ENCODE results near the gene S100A1. TPM values are rescaled to one million over a fixed set of nuclear protein-coding genes. Genes with fewer than 3 reads are reported as not detected.
"Not testable (repeated sequence)": the region's sequence is repeated elsewhere in the genome, so short reads cannot be mapped to it uniquely, and the experiment has no call there.

Gene S100A1
- total RNA-seq = not detected

- POLR2A ChIA-PET = no interaction called here
- CTCF ChIA-PET = interaction anchor here (1.2 to 1.3 kb wide), 2 partner anchors 10 to 118 kb away, joined by 3 to 4 read pairs; no protein-coding TSS in a partner anchor
These were observed at the start of gene S100A1 for GRCh38 chr1:153627715-153628626. Gene S100A1, plus strand, starts transcription at chr1:153628434. Its CDS starts 2,088 bp downstream, at chr1:153630522.

- CTCF ChIA-PET = no interaction called here
- POLR2A ChIA-PET = interaction anchor here (0.6 kb wide), 1 partner anchor 56 kb away, joined by 3 read pairs; the partner anchor contains the start of gene CHTOP
These were observed 49.7 kb upstream of the S100A1 start for GRCh38 chr1:153578490-153578889.

- ChIA-PET CTCF (no interaction called here), POLR2A (no interaction called here)
These were observed 49.3 kb upstream of the S100A1 start for GRCh38 chr1:153578936-153579335.

- POLR2A ChIA-PET, CTCF ChIA-PET: not testable (repeated sequence)
These were observed 45.4 kb upstream of the S100A1 start for GRCh38 chr1:153582836-153583235.

GRCh38 chr1:153583514-153583913, 44.7 kb upstream of the S100A1 start:
- POLR2A ChIA-PET, CTCF ChIA-PET: not testable (repeated sequence)

- CTCF ChIA-PET = no interaction called here
- POLR2A ChIA-PET = no interaction called here
These were observed 44.3 kb upstream of the S100A1 start for GRCh38 chr1:153583976-153584375.

GRCh38 chr1:153585006-153585405, 43.2 kb upstream of the S100A1 start:
- POLR2A ChIA-PET = no interaction called here
- CTCF ChIA-PET = no interaction called here

GRCh38 chr1:153586347-153586746, 41.9 kb upstream of the S100A1 start:
- POLR2A ChIA-PET = no interaction called here
- CTCF ChIA-PET = interaction anchor here (0.6 kb wide), 1 partner anchor 384 kb away, joined by 6 read pairs; no protein-coding TSS in a partner anchor

GRCh38 chr1:153587314-153587713, 40.9 kb upstream of the S100A1 start:
- ChIA-PET CTCF (no interaction called here), POLR2A (no interaction called here)

GRCh38 chr1:153588033-153588432, 40.2 kb upstream of the S100A1 start:
- POLR2A ChIA-PET = interaction anchor here (0.7 kb wide), 1 partner anchor 16 kb away, joined by 3 read pairs; no protein-coding TSS in a partner anchor
- CTCF ChIA-PET = interaction anchor here (0.7 kb wide), 2 partner anchors 72 to 1399 kb away, joined by 3 read pairs; no protein-coding TSS in a partner anchor

- ChIA-PET CTCF (interaction anchor here (0.7 kb wide), 2 partner anchors 72 to 1400 kb away, joined by 3 read pairs; no protein-coding TSS in a partner anchor), POLR2A (interaction anchor here (0.7 kb wide), 1 partner anchor 16 kb away, joined by 3 read pairs; no protein-coding TSS in a partner anchor)
These were observed 39.8 kb upstream of the S100A1 start for GRCh38 chr1:153588482-153588881.

GRCh38 chr1:153592748-153593147, 35.5 kb upstream of the S100A1 start:
- ChIA-PET POLR2A (interaction anchor here (0.5 kb wide), 1 partner anchor 28 kb away, joined by 3 read pairs; no protein-coding TSS in a partner anchor), CTCF (no interaction called here)

- ChIA-PET POLR2A (no interaction called here), CTCF (interaction anchor here (0.6 to 1.8 kb wide), 2 partner anchors 43 to 86 kb away, joined by 3 to 5 read pairs; no protein-coding TSS in a partner anchor)
These were observed 31.0 kb upstream of the S100A1 start for GRCh38 chr1:153597206-153597605.

GRCh38 chr1:153598309-153599172, 29.7 kb upstream of the S100A1 start:
- ChIA-PET CTCF (interaction anchor here (1.8 kb wide), 1 partner anchor 88 kb away, joined by 5 read pairs; no protein-coding TSS in a partner anchor), POLR2A (interaction anchor here (0.6 kb wide), 1 partner anchor 137 kb away, joined by 4 read pairs; no protein-coding TSS in a partner anchor)

- ChIA-PET POLR2A (no interaction called here), CTCF (interaction anchor here (0.6 kb wide), 1 partner anchor 95 kb away, joined by 3 read pairs; no protein-coding TSS in a partner anchor)
These were observed 28.4 kb upstream of the S100A1 start for GRCh38 chr1:153599847-153600246.

GRCh38 chr1:153602749-153603148, 25.5 kb upstream of the S100A1 start:
- ChIA-PET POLR2A (no interaction called here), CTCF (no interaction called here)

GRCh38 chr1:153606194-153606593, 22.0 kb upstream of the S100A1 start:
- CTCF ChIA-PET = interaction anchor here (0.7 kb wide), 1 partner anchor 34 kb away, joined by 4 read pairs; no protein-coding TSS in a partner anchor
- POLR2A ChIA-PET = no interaction called here

- ChIA-PET CTCF (interaction anchor here (1.0 kb wide), 1 partner anchor 97 kb away, joined by 3 read pairs; no protein-coding TSS in a partner anchor), POLR2A (no interaction called here)
These were observed 20.9 kb upstream of the S100A1 start for GRCh38 chr1:153607381-153607780.

- POLR2A ChIA-PET = no interaction called here
- CTCF ChIA-PET = interaction anchor here (1.0 kb wide), 1 partner anchor 97 kb away, joined by 3 read pairs; no protein-coding TSS in a partner anchor
These were observed 20.0 kb upstream of the S100A1 start for GRCh38 chr1:153608089-153608682.
